H1 (cell line): ENCODE measurements around the gene NAA50. TPM values are rescaled to one million over a fixed set of nuclear protein-coding genes. Genes with fewer than 3 reads are reported as not detected.

Experiments used
- CTCF ChIA-PET: fragments of 300-600 bp; sonication (Branson Sonifier 250); formaldehyde crosslinking; loops from one replicate; lab custom pipeline; 2021; ENCODE audit not compliant: partially characterized antibody; lab: Charles Lee
- POLR2A ChIA-PET: fragments of 300-600 bp; sonication (Branson Sonifier 250); formaldehyde crosslinking; loops from one replicate; lab custom pipeline; 2021; ENCODE audit warnings: inconsistent platforms; ENCODE audit not compliant: partially characterized antibody; lab: Charles Lee
- DNase-seq, 2 experiments: peaks; one replicate each; pipeline versions ENCODE4 v3.0.0 to v3.0.0-alpha.2; 2010 to 2022; ENCODE audit warnings: low spot score in 2 of 2, low read depth in 1 of 2, mixed read lengths in 1 of 2
- FAIRE-seq: peaks from 2 replicates; lab custom pipeline; 2011; peaks lifted over from hg19 to GRCh38; lab: Jason Lieb, UNC
- H2AFZ ChIP-seq: 2 replicates; pipeline ENCODE4 v1.8.1; 2012; ENCODE audit warnings: low read length, inconsistent platforms
- H2AK5ac ChIP-seq: 2 replicates; pipeline ENCODE4 v1.6.1; 2013; ENCODE audit warnings: low read depth, low read length
- H2BK120ac ChIP-seq: replicated peaks from 2 replicates; pipeline ENCODE3; 2013; ENCODE audit warnings: low read depth, low read length, inconsistent platforms
- H2BK12ac ChIP-seq: 2 replicates; pipeline ENCODE4 v1.6.1; 2013; ENCODE audit warnings: low read depth, low read length
- H2BK15ac ChIP-seq: 2 replicates; pipeline ENCODE4 v1.6.1; 2013; ENCODE audit warnings: low read length
- H2BK20ac ChIP-seq: 2 replicates; pipeline ENCODE4 v1.6.1; 2013; ENCODE audit warnings: low read length
- H2BK5ac ChIP-seq: 2 replicates; pipeline ENCODE4 v1.6.1; 2013; ENCODE audit warnings: low read depth, low read length
- H3K14ac ChIP-seq: 2 replicates; pipeline ENCODE4 v1.6.1; 2013; ENCODE audit warnings: inconsistent platforms; ENCODE audit not compliant: insufficient read length
- H3K18ac ChIP-seq: 2 replicates; pipeline ENCODE4 v1.6.1; 2013; ENCODE audit warnings: low read length; ENCODE audit errors: extremely low read depth
- H3K23ac ChIP-seq: 2 replicates; pipeline ENCODE4 v1.6.1; 2013; ENCODE audit warnings: inconsistent platforms; ENCODE audit not compliant: insufficient read length
- H3K23me2 ChIP-seq: 2 replicates; pipeline ENCODE4 v1.6.1; 2013; ENCODE audit warnings: low read depth, low read length
- H3K27ac ChIP-seq: 2 replicates; pipeline ENCODE4 v1.6.1; 2011; ENCODE audit warnings: low read depth, low read length, inconsistent platforms
- H3K27me3 ChIP-seq, 4 experiments: replicated peaks in 1 of 4; 1 replicate in 1 of 4; 2 replicates in 3 of 4; pipeline versions ENCODE4 v1.6.1 to v1.8.1; 2011 to 2013; ENCODE audit warnings: low read length in 3 of 4, mild to moderate bottlenecking in 3 of 4, inconsistent platforms in 2 of 4, mixed read lengths in 2 of 4, moderate library complexity in 1 of 4; ENCODE audit not compliant: control insufficient read depth in 3 of 4, insufficient read depth in 3 of 4; ENCODE audit errors: extremely low read depth in 1 of 4
- H3K36me3 ChIP-seq, 4 experiments: 2 replicates each; pipeline versions ENCODE4 v1.6.1 to v1.8.1; 2011 to 2013; ENCODE audit warnings: mild to moderate bottlenecking in 4 of 4, low read length in 3 of 4, moderate library complexity in 2 of 4, control low read depth in 1 of 4, inconsistent platforms in 1 of 4; ENCODE audit not compliant: insufficient read depth in 4 of 4, control insufficient read depth in 2 of 4
- H3K4ac ChIP-seq: replicated peaks from 2 replicates; pipeline ENCODE3; 2013; ENCODE audit warnings: low read length, low read depth, mixed read lengths, inconsistent platforms; ENCODE audit not compliant: insufficient read length
- H3K4me1 ChIP-seq, 4 experiments: replicated peaks in 1 of 4; 1 replicate in 1 of 4; 2 replicates in 3 of 4; pipeline versions ENCODE4 v1.6.1 to v1.8.1; 2011 to 2013; ENCODE audit warnings: low read length in 3 of 4, inconsistent platforms in 2 of 4, mixed read lengths in 1 of 4; ENCODE audit not compliant: insufficient read depth in 4 of 4, control insufficient read depth in 3 of 4
- H3K4me2 ChIP-seq, 2 experiments: 2 replicates each; pipeline versions ENCODE4 v1.6.1 to v1.8.1; 2011 to 2013; ENCODE audit warnings: low read depth in 2 of 2, low read length in 2 of 2, control low read depth in 1 of 2, inconsistent platforms in 1 of 2, mild to moderate bottlenecking in 1 of 2; ENCODE audit not compliant: insufficient read depth in 1 of 2
- H3K4me3 ChIP-seq, 4 experiments: fragments of 200-600, 300-600 bp in 1 of 4; sonication (generic), shearing (Covaris generic), sonication (Bioruptor Twin) in 1 of 4; 2 replicates each; pipeline versions ENCODE4 v1.5.1 to v1.8.1; 2011 to 2016; ENCODE audit warnings: low read length in 4 of 4, low read depth in 3 of 4, control low read depth in 2 of 4, inconsistent platforms in 2 of 4, mild to moderate bottlenecking in 2 of 4, mixed read lengths in 1 of 4, moderate library complexity in 1 of 4; ENCODE audit not compliant: insufficient read depth in 2 of 4; ENCODE audit errors: extremely low read depth in 1 of 4
- H3K56ac ChIP-seq: replicated peaks from 2 replicates; pipeline ENCODE3; 2013; ENCODE audit warnings: low read depth, mild to moderate bottlenecking, mixed read lengths, low read length, inconsistent platforms; ENCODE audit not compliant: insufficient read length
- H3K79me1 ChIP-seq: 2 replicates; pipeline ENCODE4 v1.6.1; 2013; ENCODE audit warnings: low read depth, low read length, control low read depth
- H3K79me2 ChIP-seq, 2 experiments: 2 replicates each; pipeline versions ENCODE4 v1.6.1 to v1.8.1; 2012 to 2013; ENCODE audit warnings: low read length in 2 of 2, mild to moderate bottlenecking in 2 of 2, inconsistent platforms in 1 of 2; ENCODE audit not compliant: insufficient read depth in 2 of 2, control insufficient read depth in 1 of 2
- H3K9ac ChIP-seq, 4 experiments: replicated peaks in 1 of 4; 1 replicate in 1 of 4; 2 replicates in 3 of 4; pipeline versions ENCODE4 v1.6.1 to v1.8.1; 2011 to 2013; ENCODE audit warnings: low read depth in 3 of 4, low read length in 3 of 4, control low read depth in 2 of 4, mild to moderate bottlenecking in 2 of 4, moderate library complexity in 2 of 4, inconsistent platforms in 1 of 4; ENCODE audit errors: extremely low read depth in 1 of 4
- H3K9me3 ChIP-seq, 2 experiments: 2 replicates each; pipeline versions ENCODE4 v1.6.1 to v1.8.1; 2012 to 2013; ENCODE audit warnings: mild to moderate bottlenecking in 2 of 2, moderate library complexity in 2 of 2, control low read depth in 1 of 2, inconsistent platforms in 1 of 2, low read depth in 1 of 2, low read length in 1 of 2, mixed read lengths in 1 of 2; ENCODE audit not compliant: insufficient read depth in 2 of 2
- H4K20me1 ChIP-seq, 2 experiments: replicated peaks in 1 of 2; 2 replicates each; pipeline versions ENCODE3 to v1.8.1; 2011 to 2013; ENCODE audit warnings: inconsistent platforms in 2 of 2, low read length in 2 of 2, mild to moderate bottlenecking in 1 of 2; ENCODE audit not compliant: insufficient read depth in 2 of 2, control insufficient read depth in 1 of 2
- H4K5ac ChIP-seq: 2 replicates; pipeline ENCODE4 v1.6.1; 2013; ENCODE audit warnings: low read length, low read depth, mixed read lengths, inconsistent platforms; ENCODE audit not compliant: insufficient read length
- H4K8ac ChIP-seq: 2 replicates; pipeline ENCODE4 v1.8.0; 2013; ENCODE audit warnings: mild to moderate bottlenecking, moderate library complexity, low read length, inconsistent platforms; ENCODE audit not compliant: insufficient read depth; ENCODE audit errors: extremely low read depth
- H4K91ac ChIP-seq: replicated peaks from 2 replicates; pipeline ENCODE3; 2013; ENCODE audit warnings: low read length, mixed read lengths, inconsistent platforms; ENCODE audit not compliant: insufficient read length
- ASH2L ChIP-seq: fragments of 200-600, 300-600 bp; sonication (generic); IDR thresholded peaks from one replicate; pipeline ENCODE4 v1.7.1; 2017; ENCODE audit warnings: low read length
- CBX8 ChIP-seq: fragments of 300-800, 300-1000 bp; sonication (generic); IDR thresholded peaks from 2 replicates; pipeline ENCODE4 v1.7.1; 2016; ENCODE audit warnings: low read depth, low read length, borderline replicate concordance
- HDAC6 ChIP-seq: IDR thresholded peaks from one replicate; pipeline ENCODE4 v1.7.1; 2012; ENCODE audit warnings: low read depth, mild to moderate bottlenecking, inconsistent platforms, low read length, moderate library complexity
- RFX5 ChIP-seq: IDR thresholded peaks from 2 replicates; pipeline ENCODE4 v1.6.1; 2011; ENCODE audit warnings: low read depth, low read length, improper control_type of control experiment, borderline replicate concordance
- TBP ChIP-seq: IDR thresholded peaks from 2 replicates; pipeline ENCODE4 v1.6.1; 2011; ENCODE audit warnings: low read depth, low read length, improper control_type of control experiment
- WGBS, 2 experiments: shearing (Covaris generic) in 1 of 2; methylation state at CpG; one replicate each; pipeline versions ENCODE4 v1.1.6 to v1.1.7; 2013 to 2015; ENCODE audit warnings: low lambda C conversion rate in 2 of 2, mixed read lengths in 2 of 2, inconsistent platforms in 1 of 2, low coverage in 1 of 2, missing lambda C conversion rate in 1 of 2; ENCODE audit not compliant: insufficient replicate concordance in 2 of 2, insufficient coverage in 1 of 2, insufficient read length in 1 of 2; ENCODE audit errors: extremely low coverage in 1 of 2, missing lambda C conversion rate in 1 of 2; 5-methylcytosine and 5-hydroxymethylcytosine counted together
- polyA plus RNA-seq, 7 experiments: library from polyadenylated mRNA; depleted of rRNA in 3 of 7; stranded (reverse) in 5 of 7; unstranded in 2 of 7; fragments of >200 nt in 5 of 7; fragments of 200-250 nt in 2 of 7; gene quantifications; 1 replicate in 5 of 7; 2 replicates in 1 of 7; 4 replicates in 1 of 7; pipeline versions ENCODE4 v1.2.1 to v1.2.3, GENCODE V29; 2011 to 2013; ENCODE audit warnings: missing spikeins in 2 of 7, mixed read lengths in 2 of 7
- total RNA-seq: library from RNA; stranded (reverse); fragmentation: NEBNext Ultra II Directional; extraction: Animal tissue kit (Norgen Biotek cat#: 25700); gene quantifications from 2 replicates; pipeline ENCODE4 v1.2.1, GENCODE V29; 2021
- TF ChIP-seq, protein P1 (sequence below): IDR thresholded peaks from 2 replicates; pipeline ENCODE4 v1.6.1; 2012; ENCODE audit warnings: low read length, inconsistent platforms

NAA50 gene
- total and polyA plus RNA-seq, 2 of the 8 experiments (the other 6 are each of a cell fraction or from before 2014, with no cell fraction given), result 46.6 to 231 TPM

DNA sequence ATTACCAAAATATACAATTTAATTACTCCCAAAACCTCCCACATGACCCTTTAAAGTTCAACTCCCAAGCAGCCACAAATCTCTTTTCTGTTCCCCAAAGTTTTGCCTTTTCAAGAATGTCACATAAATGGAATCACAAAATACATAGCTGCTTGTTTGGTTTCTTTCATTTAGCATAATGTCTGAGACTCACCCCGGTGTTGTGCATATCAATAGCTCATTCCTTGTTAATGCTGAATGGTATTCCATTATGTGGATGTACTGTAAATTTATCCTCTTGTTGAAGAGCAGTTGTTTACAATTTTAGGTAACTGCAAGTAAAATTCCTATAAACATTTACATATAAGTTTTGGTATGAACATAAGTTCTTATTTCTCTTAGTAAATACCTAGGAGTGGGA is 15.5 kb downstream of the NAA50 start:
- H2BK20ac ChIP-seq, result no peak overlapping the region
- CTCF ChIA-PET, result interaction anchor here (1.4 to 2.4 kb wide), 4 partner anchors 10 to 95 kb away, joined by 5 to 12 read pairs (median 6); partner anchors contain the start of gene NAA50
- H3K79me2 ChIP-seq, result peaks cover 8 to 100% of the 10 kb centered on the region in 2 experiments; a peak in 3 of 4 replicates
- H2AFZ ChIP-seq, result no peak overlapping the region
- POLR2A ChIA-PET, result interaction anchor here (0.8 to 1.9 kb wide), 2 partner anchors 9 to 1646 kb away, joined by 3 to 8 read pairs; no protein-coding TSS in a partner anchor
- no peak overlapping the region for H3K4ac ChIP-seq
- DNase-seq, result no peak
- H3K14ac ChIP-seq, result no peak overlapping the region
- H4K91ac ChIP-seq, result no peak overlapping the region
- no peak overlapping the region for H4K8ac ChIP-seq
- no peaks in the 10 kb centered on the region for H3K9me3 ChIP-seq
- 93% methylated on average over 1 of the region's 1 CpG; no CpG with 5 or more reads in 1 of the 2 experiments for WGBS, 2 experiments
- H3K79me1 ChIP-seq, result peaks cover 9% of the 10 kb centered on the region
- no peaks in the 10 kb centered on the region; a peak in 1 of 7 replicates for H3K4me1 ChIP-seq
- H3K27me3 ChIP-seq, result no peaks in the 10 kb centered on the region
- no peak overlapping the region for H3K27ac ChIP-seq
- TF ChIP-seq HDAC6, result no peak
- no peak for TF ChIP-seq CBX8
- no peak for TF ChIP-seq TBP
- TF ChIP-seq RFX5, result no peak
- TF ChIP-seq, protein P1, sequence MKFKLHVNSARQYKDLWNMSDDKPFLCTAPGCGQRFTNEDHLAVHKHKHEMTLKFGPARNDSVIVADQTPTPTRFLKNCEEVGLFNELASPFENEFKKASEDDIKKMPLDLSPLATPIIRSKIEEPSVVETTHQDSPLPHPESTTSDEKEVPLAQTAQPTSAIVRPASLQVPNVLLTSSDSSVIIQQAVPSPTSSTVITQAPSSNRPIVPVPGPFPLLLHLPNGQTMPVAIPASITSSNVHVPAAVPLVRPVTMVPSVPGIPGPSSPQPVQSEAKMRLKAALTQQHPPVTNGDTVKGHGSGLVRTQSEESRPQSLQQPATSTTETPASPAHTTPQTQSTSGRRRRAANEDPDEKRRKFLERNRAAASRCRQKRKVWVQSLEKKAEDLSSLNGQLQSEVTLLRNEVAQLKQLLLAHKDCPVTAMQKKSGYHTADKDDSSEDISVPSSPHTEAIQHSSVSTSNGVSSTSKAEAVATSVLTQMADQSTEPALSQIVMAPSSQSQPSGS, result no peak
- no peak for TF ChIP-seq ASH2L
- TF ChIP-seq, all 59 proteins: peak for 0
- Histone ChIP-seq H3K4me2 (no peak overlapping the region), H4K20me1 (peaks cover 4 to 6% of the 10 kb centered on the region in 2 experiments), H3K4me3 (no peak overlapping the region), H3K23ac (no peak overlapping the region), H2BK15ac (no peak overlapping the region), H2AK5ac (no peak overlapping the region), H3K23me2 (no peaks in the 10 kb centered on the region), H3K18ac (no peak overlapping the region), H3K9ac (no peak overlapping the region), H3K36me3 (no peaks in the 10 kb centered on the region; a peak in 1 of 8 replicates), H4K5ac (no peak overlapping the region), H3K56ac (no peak overlapping the region), H2BK12ac (no peak overlapping the region), H2BK120ac (no peak overlapping the region), H2BK5ac (no peak overlapping the region)
- FAIRE-seq, result no peak
